GM18517 (cell line): Measurements from ENCODE around the gene MRPS16.

Experiments used
- ATAC-seq: cut with Tn5 transposase; IDR thresholded peaks from one replicate; pipeline ENCODE4 v1.9.1; 2021; ENCODE audit warnings: mild to moderate bottlenecking, moderate library complexity; ENCODE audit not compliant: unreplicated experiment

Gene MRPS16

DNA sequence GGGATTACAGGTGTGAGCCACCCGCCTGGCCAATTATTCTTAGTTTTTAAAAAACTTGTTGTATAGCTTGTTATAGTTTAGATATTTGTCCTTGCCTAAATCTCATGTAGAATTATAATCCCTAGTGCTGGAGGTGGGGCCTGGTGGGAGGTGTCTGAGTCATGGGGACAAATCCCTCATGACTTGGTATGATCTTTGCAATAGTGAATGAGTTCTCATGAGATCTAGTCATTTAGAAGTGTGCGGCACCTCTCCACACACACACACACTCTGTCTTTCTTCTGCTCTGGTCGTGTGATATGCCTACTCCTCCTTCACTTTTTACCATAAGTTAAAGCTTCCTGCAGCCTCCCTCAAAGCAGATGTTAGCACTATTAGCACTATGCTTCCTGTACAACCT lies 47.4 kb downstream of the MRPS16 start:
- no peak for ATAC-seq
